Activated gamma-delta T cell treated with Interleukin-2 at 50 U/mL for 16 hours (primary cell): ENCODE data around the gene APC2.
"Not testable (repeated sequence)": the region's sequence is repeated elsewhere in the genome, so short reads cannot be mapped to it uniquely, and the experiment has no call there.

Experiments used
- DNase-seq: peaks from one replicate; pipeline ENCODE4 v3.0.0-alpha.2; 2020

The APC2 gene

DNA sequence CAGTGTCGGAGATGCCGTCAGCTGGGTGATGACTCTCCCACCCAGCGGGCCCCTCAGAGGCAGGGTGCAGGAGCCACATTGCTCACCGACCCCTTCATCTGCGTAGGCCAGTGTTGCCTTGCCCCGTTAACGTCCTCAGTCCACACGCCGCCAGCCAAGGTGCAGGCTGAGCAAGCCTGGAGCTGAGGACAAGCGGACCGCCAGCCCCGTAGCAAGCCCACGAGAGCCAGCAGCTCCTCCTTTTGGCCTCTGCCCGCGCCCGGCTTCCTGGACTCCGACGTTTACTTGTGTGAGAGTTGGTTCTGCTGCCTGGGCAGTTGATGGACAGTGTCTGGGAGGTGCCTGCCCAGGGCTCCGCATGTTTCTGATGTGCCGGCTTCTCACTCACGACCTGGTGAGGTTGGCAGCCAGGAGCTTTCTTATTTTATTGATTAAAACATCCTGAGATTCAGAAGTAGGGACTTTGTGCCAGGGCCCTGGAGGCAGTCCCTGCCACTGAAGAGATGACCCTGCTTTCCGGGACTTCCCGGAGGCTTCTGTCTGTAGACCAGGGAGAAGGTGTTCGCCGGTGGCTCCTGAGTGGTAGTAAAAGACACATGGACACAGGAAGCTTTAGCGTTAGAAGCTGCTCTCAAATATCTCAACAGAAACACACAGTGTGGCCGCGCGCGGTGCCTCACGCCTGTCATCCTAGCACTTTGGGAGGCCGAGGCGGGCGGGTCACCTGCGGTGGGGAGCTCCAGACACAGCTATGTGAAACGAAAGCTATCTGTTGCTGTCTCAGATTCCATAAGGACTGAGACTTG lies 36.7 kb upstream of the APC2 start:
- DNase-seq, result no peak

- no peak for DNase-seq
Observed at GRCh38 chr19:1416014-1416841, 33.7 kb upstream of the APC2 start.

- DNase-seq, result no peak
Observed at GRCh38 chr19:1417145-1417544, 32.8 kb upstream of the APC2 start.

DNA sequence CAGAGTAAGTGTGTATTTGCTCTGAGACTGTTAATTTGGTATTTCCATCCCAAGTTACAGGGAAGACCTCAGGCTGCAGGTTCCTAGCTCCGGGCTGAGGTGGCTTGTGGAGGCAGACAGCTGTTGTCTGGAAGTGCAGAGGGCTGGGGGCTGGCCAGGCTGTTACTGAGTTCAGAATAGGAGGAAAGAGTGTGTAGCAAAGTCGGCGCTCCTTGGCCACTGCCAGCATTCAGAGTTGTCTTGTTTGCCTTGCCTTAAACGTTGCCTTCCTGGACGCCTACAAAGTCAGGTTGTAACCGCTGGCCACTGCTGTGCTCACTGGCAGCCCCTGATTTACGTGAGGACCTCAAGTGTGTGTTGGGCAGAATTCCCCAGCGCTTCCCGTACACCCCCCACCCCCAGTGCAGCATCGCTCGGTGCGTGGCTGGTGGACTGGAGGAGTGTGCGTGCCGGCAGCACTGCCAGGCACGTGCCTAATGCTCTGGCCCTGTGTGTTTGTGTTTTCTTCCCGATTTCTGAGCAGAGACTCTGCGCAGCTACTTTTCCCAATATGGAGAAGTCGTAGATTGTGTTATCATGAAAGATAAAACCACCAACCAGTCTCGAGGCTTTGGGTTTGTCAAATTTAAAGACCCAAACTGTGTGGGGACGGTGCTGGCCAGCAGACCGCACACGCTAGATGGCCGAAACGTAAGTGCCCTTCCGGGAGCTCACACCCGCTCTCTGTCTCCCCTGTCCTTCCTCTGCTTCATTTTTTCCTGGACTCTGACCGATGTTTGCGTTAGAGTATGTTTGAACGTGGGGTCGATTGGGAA lies 32.0 kb upstream of the APC2 start:
- no peak for DNase-seq

GRCh38 chr19:1418496-1418775 lies 31.5 kb upstream of the APC2 start:
- DNase-seq, result no peak

- DNase-seq, result no peak
Observed at GRCh38 chr19:1418951-1419738, 30.8 kb upstream of the APC2 start.

DNA sequence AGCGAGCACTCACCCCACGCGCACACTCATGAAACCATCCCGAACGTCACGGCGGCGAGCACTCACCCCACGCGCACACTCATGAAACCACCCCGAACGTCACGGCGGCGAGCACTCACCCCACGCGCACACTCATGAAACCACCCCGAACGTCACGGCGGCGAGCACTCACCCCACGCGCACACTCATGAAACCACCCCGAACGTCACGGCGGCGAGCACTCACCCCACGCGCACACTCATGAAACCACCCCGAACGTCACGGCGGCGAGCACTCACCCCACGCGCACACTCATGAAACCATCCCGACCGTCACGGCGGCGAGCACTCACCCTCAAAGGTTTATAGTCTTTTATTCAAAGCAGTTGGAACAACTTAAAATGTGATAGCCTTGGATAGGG lies 29.8 kb upstream of the APC2 start:
- not testable (repeated sequence) for DNase-seq

GRCh38 chr19:1420590-1420989 lies 29.3 kb upstream of the APC2 start:
- no peak for DNase-seq

GRCh38 chr19:1421218-1421957 lies 28.5 kb upstream of the APC2 start:
- no peak for DNase-seq

GRCh38 chr19:1421958-1422305 lies 28.0 kb upstream of the APC2 start:
- DNase-seq, result no peak

DNA sequence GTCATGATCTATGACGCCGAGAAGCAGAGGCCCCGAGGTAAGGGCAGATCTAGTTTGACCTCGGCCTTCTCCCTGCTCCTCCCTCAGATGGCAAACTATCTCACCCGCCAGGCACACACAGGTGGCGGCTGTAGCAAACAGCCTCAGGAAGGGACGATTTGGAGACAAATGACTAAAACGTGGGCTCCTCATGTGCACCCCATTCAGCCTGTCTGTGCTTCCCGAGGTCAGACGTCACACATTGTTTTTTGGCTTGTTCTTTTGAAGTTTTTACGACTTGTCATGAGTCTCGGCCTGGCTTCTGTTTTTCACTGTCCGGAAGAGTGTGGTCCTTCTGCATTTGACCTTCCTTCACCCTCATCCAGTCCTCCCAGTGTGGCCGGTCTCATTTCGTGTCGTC lies 27.6 kb upstream of the APC2 start:
- DNase-seq, result no peak

- DNase-seq, result no peak
Observed at GRCh38 chr19:1422943-1423342, 27.0 kb upstream of the APC2 start.

- no peak for DNase-seq
Observed at GRCh38 chr19:1423436-1424191, 26.3 kb upstream of the APC2 start.

DNA sequence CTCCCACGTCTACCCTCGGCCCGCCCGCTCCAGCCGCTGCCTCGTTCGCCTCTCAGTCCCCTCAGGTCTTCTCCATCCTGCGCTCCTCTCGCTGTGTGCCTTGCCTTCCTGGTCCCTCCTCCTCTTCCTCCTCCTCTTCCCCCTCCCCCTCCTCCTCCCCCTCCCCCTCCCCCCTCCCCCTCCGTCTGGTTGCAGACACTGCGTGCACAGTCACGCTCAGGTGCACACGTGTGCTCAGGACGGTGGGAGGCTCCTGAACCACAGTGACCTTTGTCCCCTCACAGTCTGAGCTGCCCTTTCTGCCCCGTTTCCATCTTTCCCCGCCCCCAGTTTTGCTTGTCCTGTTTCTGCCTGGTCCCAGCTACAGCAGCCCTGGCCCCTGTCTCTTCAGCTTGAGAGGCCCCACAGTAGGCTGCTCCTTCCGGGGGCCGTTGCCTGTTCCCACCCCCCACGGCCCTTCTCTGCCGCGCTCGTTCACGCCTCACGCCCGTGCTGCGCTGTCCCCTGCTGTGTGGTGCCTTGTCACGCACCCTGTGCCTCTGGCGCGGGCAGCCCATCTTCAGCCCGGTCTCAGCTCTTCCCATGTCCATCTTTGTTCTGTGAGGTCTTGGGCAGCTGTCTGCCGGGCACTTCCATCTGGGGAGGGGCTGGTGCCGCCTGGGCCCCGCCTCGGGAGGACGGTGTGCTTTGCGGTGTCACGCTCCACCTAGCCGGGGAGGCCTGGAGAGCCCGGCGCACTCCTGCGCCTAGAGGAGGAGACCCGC lies 25.5 kb upstream of the APC2 start:
- DNase-seq, result no peak

DNA sequence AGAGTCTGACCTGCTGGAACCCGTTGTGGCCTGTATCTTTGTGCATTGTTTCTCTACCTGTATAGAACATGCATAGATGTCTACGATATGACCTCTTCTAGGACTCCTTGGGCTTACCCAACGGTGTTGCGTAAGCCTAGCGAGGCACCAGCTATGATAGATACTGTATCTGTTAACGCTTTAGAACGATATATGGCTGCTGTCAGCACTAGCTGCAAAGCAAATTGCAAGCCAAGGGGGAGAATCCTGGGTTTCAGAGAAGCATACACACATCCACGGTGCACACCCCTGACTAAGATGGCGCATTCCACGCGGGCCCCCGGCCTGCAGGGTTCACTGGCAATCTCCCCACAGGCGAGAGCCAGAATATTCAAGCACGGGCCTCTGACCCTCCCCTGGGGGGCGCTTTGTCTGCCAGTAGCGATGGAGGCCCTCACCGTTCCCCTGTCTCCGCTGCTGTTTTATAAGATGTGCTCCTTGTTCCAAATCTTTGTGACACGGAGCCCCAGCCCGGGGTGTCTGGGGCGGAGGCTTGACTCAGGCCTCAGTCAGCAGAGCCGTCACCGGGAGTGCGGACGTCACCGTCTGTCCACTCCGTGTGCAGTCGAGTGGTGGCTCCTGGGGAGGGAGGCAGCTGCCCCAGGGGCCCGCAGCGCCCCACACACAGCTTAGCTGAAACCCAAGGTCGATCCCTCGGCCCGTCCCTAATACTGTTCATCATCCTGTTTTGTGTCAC lies 24.7 kb upstream of the APC2 start:
- no peak for DNase-seq

DNA sequence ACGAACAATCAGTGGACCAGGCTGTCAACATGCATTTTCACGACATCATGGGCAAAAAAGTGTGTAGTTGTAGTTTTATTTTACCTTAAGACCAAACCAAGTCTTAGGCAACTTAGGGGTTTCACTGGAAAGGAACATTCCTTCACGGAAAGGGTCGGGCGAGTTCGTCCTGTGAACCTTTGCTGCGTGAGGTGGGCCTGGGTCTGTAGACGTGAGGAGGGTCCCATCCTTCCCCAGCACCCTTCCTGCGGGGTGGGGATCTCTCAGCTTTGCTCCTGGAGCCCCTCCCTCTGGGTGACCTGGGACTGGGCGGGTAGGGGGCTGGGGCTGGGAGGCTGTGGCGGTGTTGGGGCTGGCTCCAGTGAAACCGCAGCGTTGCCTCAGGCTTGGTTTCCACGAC lies 24.0 kb upstream of the APC2 start:
- no peak for DNase-seq

GRCh38 chr19:1426736-1427135 lies 23.2 kb upstream of the APC2 start:
- DNase-seq, result no peak

- no peak for DNase-seq
Observed at GRCh38 chr19:1427221-1427920, 22.6 kb upstream of the APC2 start.

DNA sequence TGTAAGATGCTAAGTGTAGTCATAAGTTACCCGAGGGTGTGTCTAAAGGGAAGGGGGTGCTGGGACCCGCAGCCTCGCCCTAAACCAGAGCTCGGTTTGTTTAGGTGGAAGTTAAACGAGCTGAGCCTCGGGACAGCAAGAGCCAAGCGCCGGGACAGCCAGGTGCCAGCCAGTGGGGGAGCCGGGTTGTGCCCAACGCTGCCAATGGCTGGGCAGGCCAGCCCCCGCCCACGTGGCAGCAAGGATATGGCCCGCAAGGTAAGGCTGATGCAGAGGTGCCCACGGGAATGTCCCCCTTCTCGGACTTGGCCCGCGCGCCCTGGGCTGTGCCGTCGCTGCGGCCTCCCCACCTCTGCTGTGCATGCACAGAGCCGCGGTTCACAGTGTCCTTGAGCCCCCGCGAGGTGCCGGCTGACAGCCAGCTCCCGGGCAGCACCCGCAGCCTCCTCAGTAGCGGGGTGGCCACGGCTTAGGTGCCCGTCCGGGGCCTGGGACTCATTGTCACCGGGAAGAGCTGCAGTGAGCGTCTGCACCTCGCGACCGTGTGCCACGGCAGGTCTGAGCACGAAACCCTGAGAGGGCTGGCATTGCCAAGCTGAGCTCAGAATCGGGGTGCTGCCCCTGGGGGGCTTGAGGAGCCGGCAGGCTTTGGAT lies 21.1 kb upstream of the APC2 start:
- DNase-seq, result no peak
